Measurements from ENCODE around the gene NUP37. TPM values are rescaled to one million over a fixed set of nuclear protein-coding genes. Genes with fewer than 3 reads are reported as not detected.
A peak's percentile ranks its signal among the peaks of the same experiment; 100 is the strongest.
"Not testable (repeated sequence)": the region's sequence is repeated elsewhere in the genome, so short reads cannot be mapped to it uniquely, and the experiment has no call there.

Gene NUP37
- total RNA-seq, result 40.4 and 54.8 TPM in 2 replicates

GRCh38 chr12:102119674-102120563, at the start of gene NUP37, which contains the start of gene PARPBP:
TSS of gene NUP37 (minus strand) at chr12:102120114. CDS start at chr12:102118518, 1,596 bp downstream.
TSS of gene PARPBP (plus strand) at chr12:102120183. CDS start at chr12:102123889, 3,706 bp downstream.
- DNase-seq (ENCODE audit: low read depth, low spot score), result peak; percentile 47

DNA sequence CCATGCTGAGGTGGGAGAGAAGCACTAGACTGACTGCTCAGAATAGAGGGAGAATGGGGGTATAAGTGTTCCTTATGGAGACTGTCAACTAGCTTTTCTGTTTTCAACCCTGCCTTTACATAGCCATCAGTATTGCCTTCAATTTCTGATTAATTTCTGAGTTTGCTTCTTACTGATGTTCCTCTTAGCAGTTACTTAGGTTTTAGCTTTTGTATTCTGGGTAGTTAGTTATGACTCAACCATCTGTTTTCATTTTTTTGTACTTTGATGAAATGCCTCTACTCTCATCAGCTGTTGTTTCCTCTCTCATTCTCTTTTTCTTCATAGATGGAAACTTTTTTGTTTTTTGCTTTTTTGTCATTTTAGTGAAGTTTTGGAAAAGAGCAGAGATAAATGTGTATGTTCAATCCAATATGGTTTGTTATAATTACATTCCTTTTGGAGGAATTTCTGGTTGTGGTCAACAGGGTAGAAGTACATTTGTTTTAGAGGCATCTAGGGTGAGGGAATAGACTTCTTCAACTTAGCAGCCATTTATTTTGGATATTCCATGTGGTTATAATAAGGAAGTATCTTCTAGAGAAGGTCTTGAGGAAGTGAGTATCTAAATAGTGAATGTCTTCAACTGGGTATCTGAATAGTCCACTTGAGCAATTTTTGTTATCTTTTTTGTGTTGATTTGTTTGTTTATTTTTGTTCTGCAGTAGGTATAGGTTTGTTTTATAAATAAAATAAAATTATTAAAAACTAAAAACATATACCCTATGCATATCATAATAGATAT, 48.1 kb upstream of the NUP37 start:
- DNase-seq (ENCODE audit: low read depth, low spot score), result no peak

- no peak for DNase-seq (ENCODE audit: low read depth, low spot score)
These were observed 43.5 kb upstream of the NUP37 start for GRCh38 chr12:102163383-102163782.

- DNase-seq (ENCODE audit: low read depth, low spot score), result not testable (repeated sequence)
These were observed 35.3 kb upstream of the NUP37 start for GRCh38 chr12:102155206-102155605.

DNA sequence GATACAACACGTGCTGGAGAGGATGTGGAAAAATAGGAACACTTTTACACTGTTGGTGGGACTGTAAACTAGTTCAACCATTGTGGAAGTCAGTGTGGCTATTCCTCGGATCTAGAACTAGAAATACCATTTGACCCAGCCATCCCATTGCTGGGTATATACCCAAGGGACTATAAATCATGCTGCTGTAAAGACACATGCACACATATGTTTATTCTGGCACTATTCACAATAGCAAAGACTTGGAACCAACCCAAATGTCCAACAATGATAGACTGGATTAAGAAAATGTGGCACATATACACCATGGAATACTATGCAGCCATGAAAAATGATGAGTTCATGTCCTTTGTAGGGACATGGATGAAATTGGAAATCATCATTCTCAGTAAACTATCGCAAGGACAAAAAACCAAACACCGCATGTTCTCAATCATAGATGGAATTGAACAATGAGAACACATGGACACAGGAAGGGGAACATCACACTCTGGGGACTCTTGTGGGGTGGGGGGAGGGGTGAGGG, 27.2 kb upstream of the NUP37 start:
- not testable (repeated sequence) for DNase-seq (ENCODE audit: low read depth, low spot score)

DNA sequence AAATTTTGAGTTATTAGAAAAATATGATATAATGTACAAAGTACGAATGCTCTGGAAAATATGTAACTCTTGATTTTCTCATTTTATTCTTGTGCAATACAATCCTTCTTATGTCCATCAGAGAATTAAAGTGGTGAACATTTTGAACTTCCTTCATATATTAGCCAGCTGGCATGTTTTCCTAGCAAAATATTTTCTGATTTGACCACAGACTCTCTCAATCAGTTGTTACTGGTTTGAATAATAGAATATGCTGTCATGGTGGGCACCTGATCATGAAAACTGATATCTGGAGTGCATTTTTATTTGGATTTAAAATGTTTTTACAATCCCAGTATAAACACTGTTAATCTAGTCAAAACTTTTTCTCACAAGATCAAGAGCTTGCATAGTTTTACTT, 24.3 kb upstream of the NUP37 start:
- no peak for DNase-seq (ENCODE audit: low read depth, low spot score)

DNA sequence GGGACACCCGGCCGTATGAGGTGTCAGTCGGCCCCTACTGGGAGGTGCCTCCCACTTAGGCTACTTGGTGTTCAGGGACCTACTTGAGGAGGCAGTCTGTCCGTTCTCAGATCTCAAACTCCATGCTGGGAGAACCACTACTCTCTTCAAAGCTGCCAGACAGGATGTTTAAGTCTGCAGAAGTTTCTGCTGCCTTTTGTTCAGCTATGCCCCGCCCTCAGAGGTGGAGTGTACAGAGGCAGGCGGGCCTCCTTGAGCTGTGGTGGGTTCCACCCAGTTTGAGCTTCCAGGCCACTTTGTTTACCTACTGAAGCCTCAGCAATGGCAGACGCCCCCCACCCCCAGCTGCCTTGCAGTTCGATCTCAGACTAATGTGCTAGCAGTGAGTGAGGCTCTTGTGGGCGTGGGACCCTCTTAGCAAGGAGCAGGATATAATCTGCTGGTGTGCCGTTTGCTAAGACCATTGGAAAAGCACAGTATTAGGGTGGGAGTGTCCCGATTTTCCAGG, 23.0 kb upstream of the NUP37 start:
- DNase-seq (ENCODE audit: low read depth, low spot score), result not testable (repeated sequence)

- not testable (repeated sequence) for DNase-seq (ENCODE audit: low read depth, low spot score)
These were observed 17.7 kb upstream of the NUP37 start for GRCh38 chr12:102137619-102138018.

DNA sequence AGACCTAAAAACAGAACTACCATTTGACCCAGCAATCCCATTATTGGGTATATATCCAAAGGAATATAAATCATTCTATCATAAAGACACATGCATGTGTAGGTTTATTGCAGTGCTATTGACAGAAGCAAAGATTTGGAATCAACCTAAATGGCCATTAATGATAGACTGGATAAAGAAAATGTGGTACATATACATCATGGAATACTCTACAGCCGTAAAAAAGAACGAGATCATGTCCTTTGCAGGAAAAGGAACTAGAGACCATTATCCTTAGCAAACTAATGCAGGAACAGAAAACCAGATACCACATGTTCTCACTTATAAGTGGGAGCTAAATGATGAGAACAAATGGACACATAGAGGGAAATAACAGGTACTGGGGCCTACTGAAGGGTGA, 11.5 kb upstream of the NUP37 start:
- DNase-seq (ENCODE audit: low read depth, low spot score), result not testable (repeated sequence)

DNA sequence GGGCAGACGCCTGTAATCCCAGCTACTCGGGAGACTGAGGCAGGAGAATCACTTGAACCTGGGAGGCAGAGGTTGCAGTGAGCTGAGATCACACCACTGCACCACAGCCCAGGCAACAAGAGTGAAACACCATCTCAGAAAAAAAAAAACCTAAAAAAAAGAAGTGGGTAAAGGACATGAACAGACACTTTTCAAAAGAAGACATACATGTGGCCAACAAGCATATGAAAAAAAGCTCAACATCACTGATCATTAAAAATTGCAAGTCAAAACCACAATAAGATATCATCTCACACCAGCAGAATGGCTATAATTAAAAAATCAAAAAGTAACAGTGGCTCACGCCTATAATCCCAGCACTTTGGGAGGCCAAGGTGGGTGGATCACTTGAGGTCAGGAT, 10.8 kb upstream of the NUP37 start:
- DNase-seq (ENCODE audit: low read depth, low spot score), result not testable (repeated sequence)

DNA sequence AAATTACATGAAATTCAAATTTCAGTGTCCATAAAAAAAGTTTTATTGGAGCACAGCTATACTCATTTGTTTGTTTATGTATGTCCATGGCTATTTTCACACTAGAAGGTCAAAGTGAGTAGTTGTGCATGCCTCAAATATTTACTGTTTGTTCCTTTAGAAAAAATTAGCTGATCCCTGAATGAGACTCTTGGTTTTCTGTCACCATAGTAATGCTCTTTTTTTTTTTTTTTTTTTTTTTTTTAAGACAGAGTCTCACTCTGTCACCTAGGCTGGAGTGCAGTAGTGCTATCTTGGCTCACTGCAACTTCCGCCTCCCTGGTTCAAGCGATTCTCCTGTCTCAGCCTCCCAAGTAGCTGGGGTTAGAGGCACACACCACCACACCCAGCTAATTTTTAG, 1.4 kb upstream of the NUP37 start:
- not testable (repeated sequence) for DNase-seq (ENCODE audit: low read depth, low spot score)

DNA sequence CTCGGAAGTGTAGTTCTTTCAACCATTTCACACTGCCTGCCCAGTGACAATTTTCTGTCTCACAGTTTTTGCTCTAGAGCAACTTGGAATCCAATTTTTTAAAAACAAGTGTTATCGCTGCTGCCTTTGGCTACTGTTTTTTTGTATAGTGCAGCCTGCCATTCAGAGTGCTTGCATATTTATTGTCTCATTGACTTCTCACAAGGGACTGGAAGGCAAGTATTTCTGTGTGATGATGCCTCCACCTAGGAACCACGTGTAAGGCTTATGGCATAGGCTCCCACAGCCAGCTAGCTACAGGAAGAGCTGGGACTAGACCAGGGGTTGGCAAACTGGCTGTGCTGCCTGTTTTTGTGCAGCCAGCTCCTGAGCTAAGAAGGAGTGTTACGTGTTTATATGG, 972 bp upstream of the NUP37 start:
- no peak for DNase-seq (ENCODE audit: low read depth, low spot score)

GRCh38 chr12:102120564-102120873, 605 bp upstream of the NUP37 start:
- no peak for DNase-seq (ENCODE audit: low read depth, low spot score)

DNA sequence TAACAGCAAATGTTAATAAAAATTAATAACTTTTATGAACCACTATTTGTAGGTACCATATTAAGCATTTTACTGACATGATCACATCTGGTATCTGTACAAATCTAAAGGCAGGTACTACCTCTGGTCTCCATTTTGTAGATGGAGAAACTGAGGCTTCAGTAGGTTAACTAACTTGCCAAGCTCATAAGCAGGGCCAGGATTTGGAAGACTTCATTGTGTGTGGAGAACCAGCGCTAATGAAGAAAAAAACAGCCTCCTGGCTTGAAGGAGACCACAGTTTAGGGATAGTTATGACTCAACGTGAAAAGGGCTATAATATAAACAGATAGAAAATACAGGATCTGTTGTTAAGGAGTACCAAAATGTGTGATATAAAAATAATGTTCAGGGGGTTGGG, 1.0 kb downstream of the NUP37 start:
- DNase-seq (ENCODE audit: low read depth, low spot score), result no peak

- no peak for DNase-seq (ENCODE audit: low read depth, low spot score)
These were observed 3.5 kb downstream of the NUP37 start for GRCh38 chr12:102116392-102116791.

GRCh38 chr12:102114212-102114611, 5.7 kb downstream of the NUP37 start:
- DNase-seq (ENCODE audit: low read depth, low spot score), result no peak

- DNase-seq (ENCODE audit: low read depth, low spot score), result no peak
These were observed 9.1 kb downstream of the NUP37 start for GRCh38 chr12:102110782-102111181.

- no peak for DNase-seq (ENCODE audit: low read depth, low spot score)
These were observed 11.9 kb downstream of the NUP37 start for GRCh38 chr12:102107970-102108369.

DNA sequence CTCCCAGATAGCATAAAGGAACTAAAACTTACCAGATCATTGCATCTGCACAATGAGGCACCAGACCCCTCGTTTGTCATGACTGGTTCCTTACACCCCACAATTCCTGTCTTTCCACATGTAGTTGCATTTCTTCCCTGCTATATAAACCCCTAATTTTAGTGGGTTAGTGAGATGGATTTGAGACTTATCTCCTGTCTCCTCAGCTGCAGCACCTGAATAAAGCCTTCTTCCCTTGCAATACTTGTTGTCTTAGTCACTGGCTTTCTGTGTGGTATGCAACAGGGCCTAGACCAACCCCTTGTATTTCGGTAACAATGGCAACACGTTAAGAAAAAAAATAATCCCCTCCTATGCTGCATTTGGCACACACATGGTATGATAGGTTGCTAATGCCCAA, 13.0 kb downstream of the NUP37 start:
- DNase-seq (ENCODE audit: low read depth, low spot score), result no peak

- DNase-seq (ENCODE audit: low read depth, low spot score), result no peak
These were observed 23.1 kb downstream of the NUP37 start for GRCh38 chr12:102096855-102097254.

DNA sequence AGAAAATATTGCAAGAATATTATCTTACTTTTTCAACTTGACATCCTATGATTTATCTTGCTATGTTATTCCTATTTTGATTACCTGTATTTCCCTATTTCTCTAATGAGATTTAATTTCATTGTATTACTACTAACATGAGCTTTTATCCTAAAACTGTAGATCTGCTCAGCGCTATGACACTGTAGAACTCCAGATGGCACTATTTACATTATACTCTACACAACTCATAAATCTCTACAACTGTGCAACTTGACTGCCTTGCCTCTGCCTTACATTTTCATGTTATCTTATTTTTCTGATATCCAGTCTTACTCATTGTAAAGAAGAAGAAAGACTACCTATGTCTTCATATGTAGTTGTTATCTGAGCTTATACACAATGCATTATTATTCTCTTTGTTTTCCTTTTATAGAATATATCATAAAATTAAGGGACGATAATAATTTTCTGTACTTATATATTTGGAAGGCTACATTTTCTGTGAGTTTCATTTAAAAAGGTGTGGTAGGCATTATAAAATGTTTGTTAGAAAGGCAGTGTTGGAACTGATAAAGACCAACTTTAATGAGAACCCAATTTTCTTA, 24.1 kb downstream of the NUP37 start:
- DNase-seq (ENCODE audit: low read depth, low spot score), result no peak

- no peak for DNase-seq (ENCODE audit: low read depth, low spot score)
These were observed 26.6 kb downstream of the NUP37 start for GRCh38 chr12:102093319-102093718.
